ENCODE results near the gene MYPOP.

GRCh38 chr19:45917421-45918091 is 15.1 kb upstream of the MYPOP start:
- no peak for TF ChIP-seq CTCF (IDR thresholded peaks at IDR 0.05; ENCODE audit: poor library complexity)
- no peak for TF ChIP-seq EZH2 (IDR thresholded peaks at IDR 0.05; ENCODE audit: borderline replicate concordance)
- TF ChIP-seq EZH2phosphoT487 (IDR thresholded peaks at IDR 0.05; ENCODE audit: low read depth, severe bottlenecking, unreplicated experiment), result no peak

Measured in hepatocyte (in vitro differentiated cells).